GM12878 (cell line): ENCODE results near the gene RAB15. TPM values are rescaled to one million over a fixed set of nuclear protein-coding genes. Genes with fewer than 3 reads are reported as not detected.

Source experiments
- ATAC-seq: fragments of 200-7000 bp; cut with Tn5 transposase; 3 replicates; pipeline ENCODE4 v1.9.1; 2020; ENCODE audit warnings: mild to moderate bottlenecking, moderate library complexity
- BruUV-seq: library from RNA; stranded (reverse); fragments of 400-500 nt; replicated peaks from 2 replicates; lab custom pipeline; 2021; lab: Mats Ljungman, UMichigan
- CTCF ChIA-PET: fragments of 300-600 bp; sonication (Branson Sonifier 250); formaldehyde crosslinking; extraction: SDS; loops from one replicate; lab custom pipeline; 2021; ENCODE audit warnings: inconsistent platforms; lab: Yijun Ruan, JAX
- POLR2A ChIA-PET: fragments of 350-600 bp; formaldehyde crosslinking; extraction: SDS; loops from one replicate; lab custom pipeline; 2021; ENCODE audit warnings: inconsistent platforms; lab: Charles Lee
- RAD21 ChIA-PET: fragments of 300-600 bp; sonication (Branson Sonifier 250); formaldehyde crosslinking; loops from one replicate; lab custom pipeline; 2023; ENCODE audit warnings: antibody characterized with exemption; ENCODE audit not compliant: unreplicated experiment; lab: Charles Lee
- SMC1A ChIA-PET: fragments of 300-600 bp; sonication (Branson Sonifier 250); formaldehyde crosslinking; loops from one replicate; lab custom pipeline; 2023; ENCODE audit not compliant: unreplicated experiment, uncharacterized antibody; lab: Charles Lee
- DNase-seq: peaks from one replicate; pipeline ENCODE4 v3.0.0-alpha.2; 2011; ENCODE audit warnings: low read depth, low spot score
- FAIRE-seq: peaks from 3 replicates; lab custom pipeline; 2011; peaks lifted over from hg19 to GRCh38; lab: Jason Lieb, UNC
- H2AFZ ChIP-seq: 2 replicates; pipeline ENCODE4 v1.6.0; 2011; ENCODE audit warnings: low read depth, low read length, control low read depth; ENCODE audit not compliant: control insufficient read depth
- H3K27ac ChIP-seq: 2 replicates; pipeline ENCODE4 v1.5.1; 2011; ENCODE audit warnings: control low read depth; ENCODE audit not compliant: control insufficient read depth, insufficient read depth
- H3K27me3 ChIP-seq, 2 experiments: replicated peaks in 1 of 2; 2 replicates each; pipeline versions ENCODE4 v1.6.0 to v1.6.1; 2011; ENCODE audit warnings: low read length in 1 of 2; ENCODE audit not compliant: control insufficient read depth in 2 of 2, insufficient read depth in 2 of 2
- H3K36me3 ChIP-seq, 2 experiments: 2 replicates each; pipeline ENCODE4 v1.5.1; 2011; ENCODE audit warnings: low read length in 1 of 2; ENCODE audit not compliant: control insufficient read depth in 2 of 2, insufficient read depth in 2 of 2
- H3K4me1 ChIP-seq: 2 replicates; pipeline ENCODE4 v1.6.1; 2011; ENCODE audit warnings: mild to moderate bottlenecking, low read length, moderate library complexity, mixed read lengths; ENCODE audit not compliant: control insufficient read depth, insufficient read depth
- H3K4me2 ChIP-seq: 2 replicates; pipeline ENCODE4 v1.6.0; 2011; ENCODE audit warnings: control low read depth; ENCODE audit not compliant: control insufficient read depth, insufficient read depth
- H3K4me3 ChIP-seq: fragments of 200-600 bp; sonication (generic); 2 replicates; pipeline ENCODE4 v1.5.1; 2016
- H3K79me2 ChIP-seq: 2 replicates; pipeline ENCODE4 v1.6.0; 2011; ENCODE audit warnings: low read length; ENCODE audit not compliant: control insufficient read depth, insufficient read depth
- H3K9ac ChIP-seq: 2 replicates; pipeline ENCODE4 v1.8.0; 2011; ENCODE audit warnings: low read length, control low read depth, mixed read lengths; ENCODE audit not compliant: control insufficient read depth, insufficient read depth
- H3K9me3 ChIP-seq: replicated peaks from 3 replicates; pipeline ENCODE4 v1.5.1; 2011; ENCODE audit warnings: mild to moderate bottlenecking, low read length; ENCODE audit not compliant: control insufficient read depth, insufficient read depth
- H4K20me1 ChIP-seq: 2 replicates; pipeline ENCODE4 v1.6.0; 2011; ENCODE audit not compliant: control insufficient read depth, insufficient read depth
- EZH2 ChIP-seq: IDR thresholded peaks from 2 replicates; pipeline ENCODE4 v1.6.1; 2012; ENCODE audit warnings: low read depth, mild to moderate bottlenecking, control low read depth, inconsistent platforms, low read length, borderline replicate concordance; ENCODE audit not compliant: control insufficient read depth
- GATAD2B ChIP-seq: fragments of 450-650 bp; conservative IDR thresholded peaks from 2 replicates; pipeline ENCODE4 v1.6.1; 2017; ENCODE audit warnings: low read depth, mild to moderate bottlenecking, moderate library complexity
- HDGF ChIP-seq: fragments of 450-650 bp; IDR thresholded peaks from 2 replicates; pipeline ENCODE4 v1.6.1; 2016; ENCODE audit warnings: antibody characterized with exemption
- IKZF2 ChIP-seq, 2 experiments: fragments of 450-650 bp; IDR thresholded peaks; 2 replicates each; pipeline ENCODE4 v1.6.1; 2017; ENCODE audit warnings: mild to moderate bottlenecking in 2 of 2, moderate library complexity in 2 of 2
- IRF4 ChIP-seq: IDR thresholded peaks from 2 replicates; pipeline ENCODE4 v1.6.1; 2011; ENCODE audit warnings: low read depth, low read length
- MXI1 ChIP-seq: fragments of 150-350 bp; IDR thresholded peaks from 2 replicates; pipeline ENCODE4 v1.6.1; 2011; ENCODE audit warnings: low read depth, mild to moderate bottlenecking, inconsistent platforms, low read length, improper control_type of control experiment
- NFYB ChIP-seq: IDR thresholded peaks from 2 replicates; pipeline ENCODE4 v1.6.1; 2011; ENCODE audit warnings: low read depth, mild to moderate bottlenecking, low read length, improper control_type of control experiment, moderate library complexity; ENCODE audit not compliant: insufficient read depth
- PML ChIP-seq: IDR thresholded peaks from 2 replicates; pipeline ENCODE4 v1.6.1; 2012; ENCODE audit warnings: low read length, inconsistent platforms
- POU2F2 ChIP-seq: IDR thresholded peaks from 3 replicates; pipeline ENCODE4 v1.6.1; 2011; ENCODE audit warnings: low read depth, mild to moderate bottlenecking, low read length, borderline replicate concordance
- RB1 ChIP-seq: fragments of 450-650 bp; formaldehyde crosslinking; IDR thresholded peaks from 2 replicates; pipeline ENCODE4 v1.6.1; 2017; ENCODE audit warnings: mild to moderate bottlenecking, borderline replicate concordance
- RBBP5 ChIP-seq: fragments of 200-600 bp; sonication (generic); conservative IDR thresholded peaks from 2 replicates; pipeline ENCODE4 v1.6.1; 2016
- SMAD1 ChIP-seq: fragments of 450-650 bp; IDR thresholded peaks from 2 replicates; pipeline ENCODE4 v1.6.1; 2018; ENCODE audit warnings: mild to moderate bottlenecking, low read depth; ENCODE audit not compliant: partially characterized antibody
- SPI1 ChIP-seq: IDR thresholded peaks from 2 replicates; pipeline ENCODE4 v1.6.1; 2011; ENCODE audit warnings: low read depth, mild to moderate bottlenecking, low read length, moderate library complexity, borderline replicate concordance; ENCODE audit not compliant: insufficient read depth
- TCF12 ChIP-seq: IDR thresholded peaks from 2 replicates; pipeline ENCODE4 v1.6.1; 2011; ENCODE audit warnings: low read depth, mild to moderate bottlenecking, low read length
- TCF7 ChIP-seq: IDR thresholded peaks from 2 replicates; pipeline ENCODE4 v1.6.1; 2014; ENCODE audit warnings: antibody characterized with exemption, borderline replicate concordance
- WRNIP1 ChIP-seq: IDR thresholded peaks from 2 replicates; pipeline ENCODE4 v1.6.1; 2011; ENCODE audit warnings: low read depth, low read length, improper control_type of control experiment, borderline replicate concordance
- WGBS: methylation state at CpG from one replicate; pipeline ENCODE4 v1.1.6; 2016; ENCODE audit warnings: low lambda C conversion rate; ENCODE audit not compliant: insufficient replicate concordance, insufficient coverage; ENCODE audit errors: missing lambda C conversion rate; 5-methylcytosine and 5-hydroxymethylcytosine counted together
- in situ Hi-C: fragments of 300-500 bp; cut with MboI; formaldehyde crosslinking; loops from 9 replicates; pipeline ENCODE4 v1.14.3; 2018; ENCODE audit warnings: mixed read lengths
- intact Hi-C: fragments of 100-400 bp; cut with micrococcal nuclease; formaldehyde crosslinking; loops from one replicate; pipeline ENCODE4 v1.14.2; 2022; ENCODE audit not compliant: unreplicated experiment
- polyA plus RNA-seq, 11 experiments: library from polyadenylated mRNA; depleted of rRNA in 4 of 11; unstranded in 6 of 11; stranded (reverse) in 5 of 11; fragments of >200 nt; fragmentation: Nextera tagmentation in 4 of 11; fragmentation: Illumina TruSeq in 1 of 11; extraction: Ambion mirVana in 4 of 11; extraction: Trizol in 1 of 11; gene quantifications; 1 replicate in 1 of 11; 2 replicates in 10 of 11; pipeline versions ENCODE4 v1.2.1 to v1.2.3, GENCODE V29; 2011 to 2016; ENCODE audit warnings: inconsistent platforms in 2 of 11, missing spikeins in 2 of 11, low read depth in 1 of 11
- total RNA-seq, 4 experiments: library from RNA; depleted of rRNA in 3 of 4; stranded (reverse); fragments of >200 nt in 3 of 4; fragmentation: Illumina TruSeq in 1 of 4; extraction: Trizol in 1 of 4; gene quantifications; 2 replicates each; pipeline versions ENCODE4 v1.2.1 to v1.2.3, GENCODE V29; 2013 to 2021
- TF ChIP-seq, protein P1 (sequence below): fragments of 450-650 bp; conservative IDR thresholded peaks from 2 replicates; pipeline ENCODE4 v1.6.1; 2017; ENCODE audit warnings: mild to moderate bottlenecking, moderate library complexity
- TF ChIP-seq, protein P2 (sequence below): fragments of 450-650 bp; IDR thresholded peaks from 2 replicates; pipeline ENCODE4 v1.6.1; 2018; ENCODE audit warnings: mild to moderate bottlenecking, low read depth, moderate library complexity; ENCODE audit not compliant: partially characterized antibody

Gene RAB15
- total and polyA plus RNA-seq, 10 of the 15 experiments (the other 5 are each of a cell fraction or from before 2014, with no cell fraction given): 0.32 to 3.9 (median 2.1) TPM

DNA sequence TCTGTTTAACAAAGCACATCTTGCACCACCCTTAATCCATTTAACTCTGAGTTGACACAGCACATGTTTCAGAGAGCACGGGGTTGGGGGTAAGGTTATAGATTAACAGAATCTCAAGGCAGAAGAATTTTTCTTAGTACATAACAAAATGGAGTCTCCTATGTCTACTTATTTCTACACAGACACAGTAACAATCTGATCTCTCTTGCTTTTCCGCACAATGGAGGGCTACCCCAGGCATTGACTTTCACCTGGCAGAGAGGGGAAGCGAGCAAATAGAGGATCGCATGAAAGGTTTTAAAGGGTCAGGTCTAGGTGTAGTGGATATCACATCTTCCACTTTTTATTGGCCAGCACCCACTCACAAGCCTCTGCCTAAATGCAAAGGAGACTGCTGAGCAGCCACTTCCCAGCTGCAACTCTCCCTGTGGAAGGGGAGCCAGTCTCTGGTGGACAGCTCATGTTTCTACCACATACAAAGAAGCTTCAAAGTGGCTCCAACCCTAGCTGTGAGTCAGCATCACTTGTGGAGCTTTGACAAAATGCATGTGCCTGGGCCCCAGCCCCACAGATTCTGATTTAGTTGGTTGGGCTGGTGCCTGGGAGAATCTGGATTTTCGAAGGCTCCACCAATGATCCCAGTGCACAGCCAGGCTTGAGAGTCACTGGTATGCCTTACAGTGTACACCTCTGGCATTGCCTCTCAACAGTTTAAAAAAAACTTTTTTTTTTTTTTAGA, 7.4 kb upstream of the RAB15 start:
- TF ChIP-seq RB1 (no peak), PML (no peak), HDGF (no peak), EZH2 (no peak), NFYB (no peak), GATAD2B (no peak), TCF12 (no peak), POU2F2 (no peak), SPI1 (no peak), SMAD1 (no peak), TCF7 (no peak), RBBP5 (no peak), IRF4 (no peak), MXI1 (no peak), IKZF2 (IDR thresholded peaks at IDR 0.05) (no peak), WRNIP1 (no peak)
- TF ChIP-seq, protein P1, sequence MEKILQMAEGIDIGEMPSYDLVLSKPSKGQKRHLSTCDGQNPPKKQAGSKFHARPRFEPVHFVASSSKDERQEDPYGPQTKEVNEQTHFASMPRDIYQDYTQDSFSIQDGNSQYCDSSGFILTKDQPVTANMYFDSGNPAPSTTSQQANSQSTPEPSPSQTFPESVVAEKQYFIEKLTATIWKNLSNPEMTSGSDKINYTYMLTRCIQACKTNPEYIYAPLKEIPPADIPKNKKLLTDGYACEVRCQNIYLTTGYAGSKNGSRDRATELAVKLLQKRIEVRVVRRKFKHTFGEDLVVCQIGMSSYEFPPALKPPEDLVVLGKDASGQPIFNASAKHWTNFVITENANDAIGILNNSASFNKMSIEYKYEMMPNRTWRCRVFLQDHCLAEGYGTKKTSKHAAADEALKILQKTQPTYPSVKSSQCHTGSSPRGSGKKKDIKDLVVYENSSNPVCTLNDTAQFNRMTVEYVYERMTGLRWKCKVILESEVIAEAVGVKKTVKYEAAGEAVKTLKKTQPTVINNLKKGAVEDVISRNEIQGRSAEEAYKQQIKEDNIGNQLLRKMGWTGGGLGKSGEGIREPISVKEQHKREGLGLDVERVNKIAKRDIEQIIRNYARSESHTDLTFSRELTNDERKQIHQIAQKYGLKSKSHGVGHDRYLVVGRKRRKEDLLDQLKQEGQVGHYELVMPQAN: no peak
- TF ChIP-seq, protein P2, sequence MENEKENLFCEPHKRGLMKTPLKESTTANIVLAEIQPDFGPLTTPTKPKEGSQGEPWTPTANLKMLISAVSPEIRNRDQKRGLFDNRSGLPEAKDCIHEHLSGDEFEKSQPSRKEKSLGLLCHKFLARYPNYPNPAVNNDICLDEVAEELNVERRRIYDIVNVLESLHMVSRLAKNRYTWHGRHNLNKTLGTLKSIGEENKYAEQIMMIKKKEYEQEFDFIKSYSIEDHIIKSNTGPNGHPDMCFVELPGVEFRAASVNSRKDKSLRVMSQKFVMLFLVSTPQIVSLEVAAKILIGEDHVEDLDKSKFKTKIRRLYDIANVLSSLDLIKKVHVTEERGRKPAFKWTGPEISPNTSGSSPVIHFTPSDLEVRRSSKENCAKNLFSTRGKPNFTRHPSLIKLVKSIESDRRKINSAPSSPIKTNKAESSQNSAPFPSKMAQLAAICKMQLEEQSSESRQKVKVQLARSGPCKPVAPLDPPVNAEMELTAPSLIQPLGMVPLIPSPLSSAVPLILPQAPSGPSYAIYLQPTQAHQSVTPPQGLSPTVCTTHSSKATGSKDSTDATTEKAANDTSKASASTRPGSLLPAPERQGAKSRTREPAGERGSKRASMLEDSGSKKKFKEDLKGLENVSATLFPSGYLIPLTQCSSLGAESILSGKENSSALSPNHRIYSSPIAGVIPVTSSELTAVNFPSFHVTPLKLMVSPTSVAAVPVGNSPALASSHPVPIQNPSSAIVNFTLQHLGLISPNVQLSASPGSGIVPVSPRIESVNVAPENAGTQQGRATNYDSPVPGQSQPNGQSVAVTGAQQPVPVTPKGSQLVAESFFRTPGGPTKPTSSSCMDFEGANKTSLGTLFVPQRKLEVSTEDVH: no peak
- TF ChIP-seq, all 136 proteins: peak for 0
- no peaks in the 10 kb centered on the region for H3K4me1 ChIP-seq
- intact Hi-C loops (loop anchor here (10.0 kb wide), 2 partner anchors 305 kb away; no protein-coding TSS in a partner anchor), in situ Hi-C loops (loop anchor here (5.0 kb wide), 1 partner anchor 152 kb away; no protein-coding TSS in a partner anchor)
- no TSS peak for BruUV-seq
- ChIA-PET SMC1A (interaction anchor here (1.0 kb wide), 1 partner anchor 13 kb away, joined by 3 read pairs; no protein-coding TSS in a partner anchor), RAD21 (no interaction called here), POLR2A (no interaction called here), CTCF (interaction anchor here (1.4 kb wide), 1 partner anchor 40 kb away, joined by 3 read pairs; no protein-coding TSS in a partner anchor)
- no peak overlapping the region for H2AFZ ChIP-seq
- no peaks in the 10 kb centered on the region for H3K36me3 ChIP-seq
- 69% methylated on average over 5 of the region's 5 CpGs for WGBS
- no peaks in the 10 kb centered on the region for H3K79me2 ChIP-seq
- no peak overlapping the region for H3K27ac ChIP-seq
- no peaks in the 10 kb centered on the region for H4K20me1 ChIP-seq
- no peak overlapping the region for H3K4me3 ChIP-seq
- no peaks in the 10 kb centered on the region; a peak in 1 of 4 replicates for H3K27me3 ChIP-seq
- DNase-seq: no peak
- H3K4me2 ChIP-seq: no peak overlapping the region
- no peak for FAIRE-seq
- no peaks in the 10 kb centered on the region for H3K9me3 ChIP-seq
- H3K9ac ChIP-seq: no peak overlapping the region
- no peak for ATAC-seq
